ENCODE results near the gene SNX11. TPM values are rescaled to one million over a fixed set of nuclear protein-coding genes. Genes with fewer than 3 reads are reported as not detected.
A peak's percentile ranks its signal among the peaks of the same experiment; 100 is the strongest.

The SNX11 gene
- total and polyA plus RNA-seq, 2 donors (not counting 3 experiments of a cell fraction or from before 2014, with no cell fraction given): 23.4 to 26.2 TPM

DNA sequence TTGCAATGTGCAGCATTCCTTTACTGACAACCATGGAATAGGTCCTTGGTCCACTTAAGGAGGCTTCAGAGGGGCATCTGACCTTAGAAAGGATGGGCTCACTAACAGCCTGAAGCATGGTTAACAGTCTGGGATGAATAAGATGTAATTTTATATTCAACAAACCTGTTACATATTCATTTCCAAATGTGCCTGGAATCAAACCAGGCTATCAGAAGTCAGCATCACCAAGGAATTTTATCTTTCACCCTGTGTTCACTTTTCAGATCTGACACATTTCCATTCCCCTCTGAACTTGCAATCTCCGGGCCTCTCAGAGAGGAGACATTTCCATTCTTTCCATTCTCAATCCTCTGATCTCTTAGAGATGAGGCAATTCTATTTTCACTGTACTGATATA, 62.4 kb downstream of the SNX11 start:
- no TSS peak for BruUV-seq (replicated peaks)
- no peaks in the 10 kb centered on the region for H3K4me1 ChIP-seq (ENCODE audit: control insufficient read depth, extremely low read depth, insufficient read depth, low read length)
- H3K27me3 ChIP-seq (ENCODE audit: control insufficient read depth in 2 of 2, insufficient read depth in 2 of 2, low read length in 2 of 2): peaks cover 12 to 18% of the 10 kb centered on the region in 2 experiments
- TF ChIP-seq JUN (IDR thresholded peaks at IDR 0.05; ENCODE audit: borderline replicate concordance, insufficient read depth, insufficient read length, low read depth) (no peak), POLR2A (IDR thresholded peaks at IDR 0.05; ENCODE audit: low read depth, low read length) (no peak), GATA2 (IDR thresholded peaks at IDR 0.05; ENCODE audit: insufficient read depth, insufficient read length, low read depth, low read length) (no peak), FOS (IDR thresholded peaks at IDR 0.05; ENCODE audit: borderline replicate concordance, insufficient read depth, low read length) (no peak), EZH2 (IDR thresholded peaks at IDR 0.05; ENCODE audit: borderline replicate concordance, low read depth, low read length, severe bottlenecking) (no peak), POLR2AphosphoS5 (IDR thresholded peaks at IDR 0.05; ENCODE audit: insufficient read depth, low read depth, low read length) (no peak), MYC (IDR thresholded peaks at IDR 0.05; ENCODE audit: low read depth, low read length) (no peak)
- TF ChIP-seq, protein P1, sequence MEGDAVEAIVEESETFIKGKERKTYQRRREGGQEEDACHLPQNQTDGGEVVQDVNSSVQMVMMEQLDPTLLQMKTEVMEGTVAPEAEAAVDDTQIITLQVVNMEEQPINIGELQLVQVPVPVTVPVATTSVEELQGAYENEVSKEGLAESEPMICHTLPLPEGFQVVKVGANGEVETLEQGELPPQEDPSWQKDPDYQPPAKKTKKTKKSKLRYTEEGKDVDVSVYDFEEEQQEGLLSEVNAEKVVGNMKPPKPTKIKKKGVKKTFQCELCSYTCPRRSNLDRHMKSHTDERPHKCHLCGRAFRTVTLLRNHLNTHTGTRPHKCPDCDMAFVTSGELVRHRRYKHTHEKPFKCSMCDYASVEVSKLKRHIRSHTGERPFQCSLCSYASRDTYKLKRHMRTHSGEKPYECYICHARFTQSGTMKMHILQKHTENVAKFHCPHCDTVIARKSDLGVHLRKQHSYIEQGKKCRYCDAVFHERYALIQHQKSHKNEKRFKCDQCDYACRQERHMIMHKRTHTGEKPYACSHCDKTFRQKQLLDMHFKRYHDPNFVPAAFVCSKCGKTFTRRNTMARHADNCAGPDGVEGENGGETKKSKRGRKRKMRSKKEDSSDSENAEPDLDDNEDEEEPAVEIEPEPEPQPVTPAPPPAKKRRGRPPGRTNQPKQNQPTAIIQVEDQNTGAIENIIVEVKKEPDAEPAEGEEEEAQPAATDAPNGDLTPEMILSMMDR (IDR thresholded peaks at IDR 0.05; ENCODE audit: extremely low read depth in 1 of 2, insufficient read depth in 1 of 2, low read depth in 1 of 2, low read length in 2 of 2): no peak
- TF ChIP-seq, protein P2, sequence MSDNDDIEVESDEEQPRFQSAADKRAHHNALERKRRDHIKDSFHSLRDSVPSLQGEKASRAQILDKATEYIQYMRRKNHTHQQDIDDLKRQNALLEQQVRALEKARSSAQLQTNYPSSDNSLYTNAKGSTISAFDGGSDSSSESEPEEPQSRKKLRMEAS (IDR thresholded peaks at IDR 0.05; ENCODE audit: insufficient read depth, insufficient read length): no peak
- no peak overlapping the region for H3K9ac ChIP-seq (replicated peaks; ENCODE audit: extremely low read depth, insufficient read depth, low read length)
- H3K27ac ChIP-seq (ENCODE audit: insufficient read depth, low read depth, low read length): no peak overlapping the region
- DNase-seq (ENCODE audit: low read depth, low spot score) (no peak), FAIRE-seq (peak; percentile 31)
- no peak overlapping the region for H2AFZ ChIP-seq (ENCODE audit: low read depth, low read length)
- H3K4me2 ChIP-seq (ENCODE audit: insufficient read depth, low read length): no peak overlapping the region
- no peaks in the 10 kb centered on the region for H3K9me1 ChIP-seq (replicated peaks; ENCODE audit: control insufficient read depth, extremely low read depth, insufficient read depth, low read length)
- dilution Hi-C loops (cut with MboI; ENCODE audit: extremely low pct_ligation_motif_present, low sequenced_read_pairs): no loop called here
- ChIA-PET CTCF (interaction anchor here (1.9 kb wide), 1 partner anchor 12 kb away, joined by 5 read pairs; no protein-coding TSS in a partner anchor), POLR2A (no interaction called here)
- no peaks in the 10 kb centered on the region for H3K9me3 ChIP-seq (replicated peaks; ENCODE audit: control insufficient read depth, insufficient read depth, low read length)
- H3K4me3 ChIP-seq (replicated peaks in 1 of 3; ENCODE audit: insufficient read depth in 1 of 3, low read depth in 1 of 3, low read length in 3 of 3): no peak overlapping the region
- intact Hi-C loops (cut with micrococcal nuclease): no loop called here
- H3K36me3 ChIP-seq (ENCODE audit: control insufficient read depth in 2 of 2, extremely low read depth in 1 of 2, insufficient read depth in 2 of 2, low read length in 2 of 2): no peaks in the 10 kb centered on the region
- H4K20me1 ChIP-seq (replicated peaks; ENCODE audit: control insufficient read depth, extremely low read depth, insufficient read depth, low read length): no peaks in the 10 kb centered on the region
- no peaks in the 10 kb centered on the region for H3K79me2 ChIP-seq (ENCODE audit: control insufficient read depth, insufficient read depth, low read length)

MicroRNAs encoded within 50 kb of the gene (microRNA counts, 767-probe panel; counts per million panel counts)
- 723 counts per million, percentile 96 among the panel's probes with 10 or more counts for microRNA hsa-miR-1203

Small RNA genes within 50 kb of the gene (microRNA-seq; reads per million reads assigned to microRNA genes)
- gene MIR1203 (ENCODE audit: borderline number of aligned reads, borderline replicate concordance): not detected

Small RNA genes within 50 kb of the gene (small RNA-seq; reads per million reads assigned to genes)
- gene AC004477.2 (ENCODE audit: insufficient read depth, insufficient read length, low read depth, low replicate concordance) (not detected), gene MIR1203 (ENCODE audit: insufficient read depth, insufficient read length, low read depth, low replicate concordance) (not detected), gene RNU6-1201P (ENCODE audit: insufficient read depth, insufficient read length, low read depth, low replicate concordance) (0.66 reads per million)

Other genes starting within 250 kb of the SNX11 start
- 18.5 and 18.6 TPM in 2 replicates for gene SP2, start 211.5 kb upstream of the SNX11 start, total RNA-seq
- 10.4 and 11.2 TPM in 2 replicates for gene SP2, start 211.5 kb upstream of the SNX11 start, polyA plus RNA-seq
- gene PNPO, start 166.2 kb upstream of the SNX11 start, total RNA-seq: 20.6 and 22.0 TPM in 2 replicates
- gene PNPO, start 166.2 kb upstream of the SNX11 start, polyA plus RNA-seq: 19.7 and 22.1 TPM in 2 replicates
- not detected in 2 replicates for gene PRR15L, start 149.9 kb upstream of the SNX11 start, total RNA-seq
- not detected in 2 replicates for gene PRR15L, start 149.9 kb upstream of the SNX11 start, polyA plus RNA-seq
- gene CDK5RAP3, start 136.7 kb upstream of the SNX11 start, total RNA-seq: 109 and 122 TPM in 2 replicates
- 128 and 139 TPM in 2 replicates for gene CDK5RAP3, start 136.7 kb upstream of the SNX11 start, polyA plus RNA-seq
- gene COPZ2, start 70.0 kb upstream of the SNX11 start, total RNA-seq: 12.5 and 16.3 TPM in 2 replicates
- gene COPZ2, start 70.0 kb upstream of the SNX11 start, polyA plus RNA-seq: 13.4 and 28.1 TPM in 2 replicates
- gene NFE2L1, start 59.4 kb upstream of the SNX11 start, total RNA-seq: 204 and 236 TPM in 2 replicates
- 187 and 196 TPM in 2 replicates for gene NFE2L1, start 59.4 kb upstream of the SNX11 start, polyA plus RNA-seq
- gene CBX1, start 6.3 kb upstream of the SNX11 start, total RNA-seq: 95.2 and 102 TPM in 2 replicates
- 15.0 and 20.4 TPM in 2 replicates for gene CBX1, start 6.3 kb upstream of the SNX11 start, polyA plus RNA-seq

Data from endothelial cell of umbilical vein (primary cell).